K562 (cell line): ENCODE results near the gene TMEM41B. TPM values are rescaled to one million over a fixed set of nuclear protein-coding genes. Genes with fewer than 3 reads are reported as not detected.
A peak's percentile ranks its signal among the peaks of the same experiment; 100 is the strongest.
"Not testable (repeated sequence)": the region's sequence is repeated elsewhere in the genome, so short reads cannot be mapped to it uniquely, and the experiment has no call there.

Experiments used
- ATAC-seq: fragments of 200-7000 bp; cut with Tn5 transposase; 3 replicates; pipeline ENCODE4 v1.9.1; 2020; ENCODE audit warnings: moderate library complexity
- BruUV-seq: library from RNA; stranded (reverse); fragments of 400-500 nt; replicated peaks from 2 replicates; lab custom pipeline; 2021; lab: Mats Ljungman, UMichigan
- CTCF ChIA-PET: fragments of 300-600 bp; formaldehyde crosslinking; extraction: SDS; loops from one replicate; lab custom pipeline; 2021; ENCODE audit warnings: low intra/inter-chr PET ratio; lab: Yijun Ruan, JAX
- POLR2A ChIA-PET: fragments of 300-600, 350-650 bp; sonication (Branson Sonifier 250); formaldehyde crosslinking; extraction: SDS; loops from one replicate; lab custom pipeline; 2021; ENCODE audit warnings: antibody characterized with exemption, inconsistent platforms; lab: Yijun Ruan, JAX
- DNase-seq, 4 experiments: peaks; one replicate each; pipeline versions ENCODE4 v3.0.0 to v3.0.0-alpha.2; 2011 to 2018; ENCODE audit warnings: low spot score in 3 of 4, mixed read lengths in 3 of 4; ENCODE audit errors: extremely low read depth in 1 of 4
- FAIRE-seq: peaks from 2 replicates; lab custom pipeline; 2011; peaks lifted over from hg19 to GRCh38; lab: Jason Lieb, UNC
- H2AFZ ChIP-seq: 2 replicates; pipeline ENCODE4 v1.6.0; 2011; ENCODE audit warnings: low read depth, low read length, control low read depth, inconsistent platforms
- H3K27ac ChIP-seq: fragments of 200-600 bp; 3 replicates; pipeline ENCODE4 v1.8.0; 2011; ENCODE audit warnings: low read depth, mild to moderate bottlenecking, control low read depth, inconsistent platforms, low read length, moderate library complexity, mixed read lengths; ENCODE audit errors: extremely low read depth
- H3K27me3 ChIP-seq, 2 experiments: fragments of 300-600 bp in 1 of 2; 2 replicates in 1 of 2; 3 replicates in 1 of 2; pipeline versions ENCODE4 v1.6.0 to v1.8.0; 2011; ENCODE audit warnings: inconsistent platforms in 2 of 2, low read length in 2 of 2, mild to moderate bottlenecking in 1 of 2, mixed read lengths in 1 of 2, moderate library complexity in 1 of 2; ENCODE audit not compliant: control insufficient read depth in 2 of 2, insufficient read depth in 2 of 2
- H3K36me3 ChIP-seq: fragments of 300-600 bp; 3 replicates; pipeline ENCODE4 v1.8.0; 2011; ENCODE audit warnings: mild to moderate bottlenecking, low read length, inconsistent platforms; ENCODE audit not compliant: control insufficient read depth, insufficient read depth
- H3K4me1 ChIP-seq, 2 experiments: fragments of 200-600 bp in 1 of 2; replicated peaks in 1 of 2; 2 replicates in 1 of 2; 3 replicates in 1 of 2; pipeline versions ENCODE4 v1.5.1 to v1.8.0; 2011; ENCODE audit warnings: inconsistent platforms in 2 of 2, low read length in 2 of 2, mild to moderate bottlenecking in 1 of 2, mixed read lengths in 1 of 2, moderate library complexity in 1 of 2; ENCODE audit not compliant: control insufficient read depth in 2 of 2, insufficient read depth in 2 of 2
- H3K4me2 ChIP-seq: 2 replicates; pipeline ENCODE4 v1.6.1; 2011; ENCODE audit warnings: low read length, control low read depth, inconsistent platforms, mixed read lengths; ENCODE audit not compliant: insufficient read depth
- H3K4me3 ChIP-seq: fragments of 200-600 bp; sonication (generic), shearing (Covaris generic); 2 replicates; pipeline ENCODE4 v1.5.1; 2016; ENCODE audit warnings: control low read depth, inconsistent platforms
- H3K79me2 ChIP-seq: fragments of 200-600 bp; 3 replicates; pipeline ENCODE4 v1.8.0; 2011; ENCODE audit warnings: low read length, inconsistent platforms; ENCODE audit not compliant: control insufficient read depth, insufficient read depth
- H3K9ac ChIP-seq, 2 experiments: 2 replicates each; pipeline versions ENCODE4 v1.6.0 to v1.6.1; 2011; ENCODE audit warnings: low read depth in 2 of 2, low read length in 2 of 2, control low read depth in 1 of 2, inconsistent platforms in 1 of 2, mild to moderate bottlenecking in 1 of 2, mixed read lengths in 1 of 2; ENCODE audit not compliant: insufficient read depth in 1 of 2
- H3K9me1 ChIP-seq: one replicate; pipeline ENCODE4 v1.6.0; 2011; ENCODE audit warnings: inconsistent platforms, mild to moderate bottlenecking, low read length, moderate library complexity; ENCODE audit not compliant: control insufficient read depth, insufficient read depth
- H3K9me3 ChIP-seq: replicated peaks from 2 replicates; pipeline ENCODE4 v1.5.1; 2011; ENCODE audit warnings: low read depth, low read length, inconsistent platforms; ENCODE audit not compliant: control insufficient read depth, insufficient read depth
- H4K20me1 ChIP-seq: replicated peaks from 2 replicates; pipeline ENCODE4 v1.6.1; 2011; ENCODE audit warnings: low read length, inconsistent platforms, mixed read lengths; ENCODE audit not compliant: control insufficient read depth, insufficient read depth
- EP400 ChIP-seq: fragments of 450-650 bp; IDR thresholded peaks from 2 replicates; pipeline ENCODE4 v1.6.1; 2017; ENCODE audit warnings: antibody characterized with exemption, mild to moderate bottlenecking, moderate library complexity
- HBP1 ChIP-seq: fragments of 450-650 bp; formaldehyde crosslinking; IDR thresholded peaks from 2 replicates; pipeline ENCODE4 v1.4.0; 2022; ENCODE audit warnings: missing genetic modification characterization
- MNT ChIP-seq, 2 experiments: fragments of 450-650 bp; conservative IDR thresholded peaks; 2 replicates each; pipeline ENCODE4 v1.6.1; 2017; ENCODE audit warnings: mild to moderate bottlenecking in 2 of 2, moderate library complexity in 2 of 2
- MTA3 ChIP-seq: fragments of 450-650 bp; formaldehyde crosslinking; IDR thresholded peaks from 2 replicates; pipeline ENCODE4 v1.6.1; 2017; ENCODE audit warnings: mild to moderate bottlenecking, borderline replicate concordance
- NR2C1 ChIP-seq, 2 experiments: fragments of 450-650 bp; IDR thresholded peaks; 2 replicates each; pipeline ENCODE4 v1.6.1; 2017; ENCODE audit warnings: mild to moderate bottlenecking in 2 of 2, antibody characterized with exemption in 1 of 2, inconsistent platforms in 1 of 2, missing compliant biosample characterization in 1 of 2, missing genetic modification characterization in 1 of 2
- PTTG1 ChIP-seq: fragments of 450-650 bp; IDR thresholded peaks from 2 replicates; pipeline ENCODE4 v1.6.1; 2016; ENCODE audit warnings: low read depth, mild to moderate bottlenecking, missing genetic modification characterization, missing compliant biosample characterization
- TCFL5 ChIP-seq: fragments of 250-450 bp; sonication (Bioruptor Pico); conservative IDR thresholded peaks from 2 replicates; pipeline ENCODE4 v1.6.1; 2021; ENCODE audit warnings: mild to moderate bottlenecking, moderate library complexity, matching md5 sums
- TSHZ1 ChIP-seq: fragments of 250-450 bp; sonication (Bioruptor Pico); IDR thresholded peaks from 2 replicates; pipeline ENCODE4 v1.4.0; 2020; ENCODE audit warnings: mild to moderate bottlenecking, moderate library complexity
- ZNF134 ChIP-seq: fragments of 250-450 bp; sonication (Bioruptor Pico); conservative IDR thresholded peaks from 2 replicates; pipeline ENCODE4 v1.4.0; 2020
- ZNF695 ChIP-seq: fragments of 450-650 bp; formaldehyde crosslinking; IDR thresholded peaks from 2 replicates; pipeline ENCODE4 v1.4.0; 2020; ENCODE audit warnings: mild to moderate bottlenecking, moderate library complexity
- WGBS: fragments of 100-300 bp; shearing (Covaris generic); methylation state at CpG from one replicate; pipeline ENCODE4 v1.1.6; 2016; ENCODE audit warnings: low coverage, mixed read lengths; ENCODE audit not compliant: insufficient coverage; ENCODE audit errors: missing lambda C conversion rate; 5-methylcytosine and 5-hydroxymethylcytosine counted together
- in situ Hi-C: fragments of 300-500 bp; cut with MboI; formaldehyde crosslinking; loops from 4 replicates; pipeline ENCODE4 v1.15.0; 2018; ENCODE audit warnings: inconsistent platforms, mixed read lengths
- intact Hi-C: fragments of 100-400 bp; cut with micrococcal nuclease; formaldehyde crosslinking; loops from 2 replicates; pipeline ENCODE4 v1.14.2; 2022
- polyA plus RNA-seq, 8 experiments: library from polyadenylated mRNA; depleted of rRNA in 4 of 8; stranded (reverse) in 5 of 8; unstranded in 3 of 8; fragments of >200 nt; fragmentation: Nextera tagmentation in 2 of 8; fragmentation: Illumina TruSeq in 1 of 8; extraction: Ambion mirVana in 2 of 8; extraction: Trizol in 1 of 8; gene quantifications; 2 replicates each; pipeline versions ENCODE4 v1.2.1 to v1.2.3, GENCODE V29; 2011 to 2014; ENCODE audit warnings: inconsistent platforms in 1 of 8, missing spikeins in 1 of 8
- total RNA-seq, 7 experiments: library from RNA; depleted of rRNA in 6 of 7; stranded (reverse); fragments of >200 nt in 6 of 7; fragmentation: Illumina TruSeq in 2 of 7; extraction: Trizol in 2 of 7; gene quantifications; 2 replicates each; pipeline versions ENCODE4 v1.2.1 to v1.2.3, GENCODE V29; 2011 to 2021; ENCODE audit warnings: low replicate concordance in 1 of 7
- TF ChIP-seq, protein P1 (sequence below): fragments of 450-650 bp; IDR thresholded peaks from 2 replicates; pipeline ENCODE4 v1.6.1; 2016

TMEM41B gene
- total and polyA plus RNA-seq, 9 of the 15 experiments (the other 6 are each of a cell fraction or from before 2014, with no cell fraction given): 17.1 to 89.6 (median 48.7) TPM

DNA sequence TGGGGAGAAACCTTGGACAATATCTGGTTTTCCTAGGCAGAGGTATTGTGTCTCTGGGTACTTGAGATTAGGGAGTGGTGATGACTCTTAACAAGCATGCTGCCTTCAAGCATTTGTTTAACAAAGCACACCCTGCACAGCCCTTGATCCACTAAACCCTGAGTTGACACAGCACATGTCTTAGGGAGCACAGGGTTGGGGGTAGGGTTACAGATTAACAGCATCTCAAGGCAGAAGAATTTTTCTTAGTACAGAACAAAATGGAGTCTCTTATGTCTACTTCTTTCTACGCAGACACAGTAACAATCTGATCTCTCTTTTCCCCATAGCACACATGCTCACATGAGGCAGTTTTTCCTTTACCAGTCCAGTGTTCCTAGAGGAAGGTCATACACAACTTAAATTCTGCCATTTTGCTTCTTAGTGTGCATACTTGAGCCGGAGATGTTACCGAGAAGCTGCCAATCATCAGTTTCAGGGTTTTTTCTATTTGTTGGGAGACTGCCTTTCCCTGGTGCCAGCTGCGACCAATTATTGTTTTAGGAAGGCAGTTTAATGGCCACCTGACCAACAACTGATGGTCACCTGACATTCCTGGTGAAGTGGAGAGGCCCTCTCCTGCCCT is 5.1 kb upstream of the TMEM41B start:
- H3K27me3 ChIP-seq; H3K9me1 ChIP-seq; H3K4me2 ChIP-seq; BruUV-seq; ATAC-seq; FAIRE-seq; POLR2A ChIA-PET; intact Hi-C loops; H3K79me2 ChIP-seq; H3K4me3 ChIP-seq; H4K20me1 ChIP-seq; H3K9me3 ChIP-seq; H3K36me3 ChIP-seq; TF ChIP-seq NR2C1 (IDR thresholded peaks at IDR 0.05): not testable (repeated sequence)
- Histone ChIP-seq H2AFZ (peak overlapping the region; percentile 90), H3K27ac (peak overlapping the region; percentile 64), H3K4me1 (peaks cover 9 to 27% of the 10 kb centered on the region in 2 experiments; a peak in 3 of 5 replicates), H3K9ac (peak overlapping the region in 1 of 2 experiments; percentile 39; a peak in 1 of 4 replicates)
- in situ Hi-C loops: loop anchor here (5.0 kb wide), 1 partner anchor 43 kb away; no protein-coding TSS in a partner anchor
- 81% methylated on average over 4 of the region's 4 CpGs for WGBS
- CTCF ChIA-PET: interaction anchor here (0.6 kb wide), 1 partner anchor 294 kb away, joined by 3 read pairs; no protein-coding TSS in a partner anchor
- DNase-seq: peak in 1 of 4 experiments; percentile 62
- TF ChIP-seq MNT (conservative IDR thresholded peaks at IDR 0.05) (peak; percentile 55 to 67), NR2C1 (tag; IDR thresholded peaks at IDR 0.05) (peak; percentile 89), HBP1 (0 out of 2 replicates have a peak, but pooled peaks have one; percentile 58), ZNF134 (CRISPR knock-in tag) (peak; percentile 76), TCFL5 (CRISPR knock-in tag) (peak; percentile 76), MTA3 (0 out of 2 replicates have a peak, but pooled peaks have one; percentile 61), TSHZ1 (CRISPR knock-in tag) (peak; percentile 82; the same call in 1 of the 2 replicates), EP400 (peak; percentile 63; the same call in 1 of the 2 replicates), PTTG1 (tag) (peak; percentile 94), ZNF695 (CRISPR knock-in tag) (peak; percentile 38; the same call in 1 of the 2 replicates)
- TF ChIP-seq, protein P1, sequence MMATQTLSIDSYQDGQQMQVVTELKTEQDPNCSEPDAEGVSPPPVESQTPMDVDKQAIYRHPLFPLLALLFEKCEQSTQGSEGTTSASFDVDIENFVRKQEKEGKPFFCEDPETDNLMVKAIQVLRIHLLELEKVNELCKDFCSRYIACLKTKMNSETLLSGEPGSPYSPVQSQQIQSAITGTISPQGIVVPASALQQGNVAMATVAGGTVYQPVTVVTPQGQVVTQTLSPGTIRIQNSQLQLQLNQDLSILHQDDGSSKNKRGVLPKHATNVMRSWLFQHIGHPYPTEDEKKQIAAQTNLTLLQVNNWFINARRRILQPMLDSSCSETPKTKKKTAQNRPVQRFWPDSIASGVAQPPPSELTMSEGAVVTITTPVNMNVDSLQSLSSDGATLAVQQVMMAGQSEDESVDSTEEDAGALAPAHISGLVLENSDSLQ: peak; percentile 64
